Progenitor cell of endocrine pancreas (in vitro differentiated cells): Measurements from ENCODE around the gene CDC27. TPM values are rescaled to one million over a fixed set of nuclear protein-coding genes. Genes with fewer than 3 reads are reported as not detected.

ENCODE experiments used
- DNase-seq: peaks from one replicate; pipeline ENCODE4 v3.0.0; 2021; ENCODE audit warnings: low spot score; ENCODE audit not compliant: unreplicated experiment
- H3K27ac Mint-ChIP-seq: 2 replicates; pipeline ENCODE4 v1.8.0; 2021; ENCODE audit warnings: mild to moderate bottlenecking, moderate library complexity, mixed read lengths
- H3K27me3 Mint-ChIP-seq: 2 replicates; pipeline ENCODE4 v1.8.0; 2021; ENCODE audit warnings: mixed read lengths
- H3K36me3 Mint-ChIP-seq: 2 replicates; pipeline ENCODE4 v1.8.0; 2022; ENCODE audit warnings: mixed read lengths; ENCODE audit not compliant: insufficient read depth
- H3K4me1 Mint-ChIP-seq: 2 replicates; pipeline ENCODE4 v1.8.0; 2021; ENCODE audit warnings: low read depth, mixed read lengths
- H3K4me3 Mint-ChIP-seq: 2 replicates; pipeline ENCODE4 v1.8.0; 2021; ENCODE audit warnings: low read depth, mild to moderate bottlenecking, moderate library complexity, mixed read lengths
- H3K9me3 Mint-ChIP-seq: 2 replicates; pipeline ENCODE4 v1.8.0; 2021; ENCODE audit warnings: low read depth, mixed read lengths
- CTCF ChIP-seq: fragments of 200-600 bp; sonication (generic); IDR thresholded peaks from one replicate; pipeline ENCODE4 v1.5.0; 2021; ENCODE audit warnings: antibody characterized with exemption, mild to moderate bottlenecking; ENCODE audit not compliant: unreplicated experiment
- total RNA-seq: library from RNA; stranded (reverse); gene quantifications from 2 replicates; pipeline ENCODE4 v1.2.1, GENCODE V29; 2021

The CDC27 gene
- total RNA-seq, 1 donor from 2014 or later, result 87.4 TPM

- no peak for DNase-seq
- no peaks in the 10 kb centered on the region for H3K9me3 Mint-ChIP-seq
- TF ChIP-seq CTCF, result no peak
- H3K27ac Mint-ChIP-seq, result no peak overlapping the region
- no peak overlapping the region for H3K4me3 Mint-ChIP-seq
- H3K36me3 Mint-ChIP-seq, result no peaks in the 10 kb centered on the region
- peaks cover 22% of the 10 kb centered on the region for H3K27me3 Mint-ChIP-seq
- peaks cover 6% of the 10 kb centered on the region for H3K4me1 Mint-ChIP-seq
These were observed 43.4 kb upstream of the CDC27 start for GRCh38 chr17:47232465-47232864.

DNA sequence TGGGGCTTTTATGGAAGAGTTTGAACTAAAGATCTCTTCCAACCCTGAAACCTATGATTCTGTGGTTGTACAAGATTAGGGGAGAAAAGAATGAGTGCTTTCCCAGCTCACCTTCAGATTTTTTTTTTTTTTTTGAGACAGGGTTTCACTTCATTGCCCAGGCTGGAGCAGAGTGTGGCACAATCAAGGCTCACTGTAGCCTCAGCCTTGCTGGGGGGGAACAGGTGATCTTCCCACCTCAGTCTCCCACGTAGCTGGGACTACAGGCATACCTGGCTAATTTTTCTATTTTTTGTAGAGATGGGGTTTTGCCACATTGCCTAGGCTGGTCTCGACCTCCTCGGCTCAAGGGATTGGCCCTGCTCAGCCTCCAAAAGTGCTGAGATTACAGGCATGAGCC, 42.8 kb upstream of the CDC27 start:
- Mint-ChIP-seq H3K4me1 (peaks cover 6% of the 10 kb centered on the region), H3K27ac (no peak overlapping the region), H3K9me3 (no peaks in the 10 kb centered on the region), H3K4me3 (no peak overlapping the region), H3K27me3 (peaks cover 22% of the 10 kb centered on the region), H3K36me3 (no peaks in the 10 kb centered on the region)
- DNase-seq, result no peak
- no peak for TF ChIP-seq CTCF

GRCh38 chr17:47231334-47231733, 42.2 kb upstream of the CDC27 start:
- Mint-ChIP-seq H3K9me3 (no peaks in the 10 kb centered on the region), H3K4me3 (no peak overlapping the region), H3K27me3 (peaks cover 22% of the 10 kb centered on the region), H3K27ac (no peak overlapping the region), H3K36me3 (no peaks in the 10 kb centered on the region), H3K4me1 (peaks cover 6% of the 10 kb centered on the region)
- DNase-seq, result no peak
- TF ChIP-seq CTCF, result no peak

- no peaks in the 10 kb centered on the region for H3K36me3 Mint-ChIP-seq
- H3K27ac Mint-ChIP-seq, result no peak overlapping the region
- TF ChIP-seq CTCF, result no peak
- no peak overlapping the region for H3K4me3 Mint-ChIP-seq
- H3K27me3 Mint-ChIP-seq, result peaks cover 22% of the 10 kb centered on the region
- DNase-seq, result no peak
- H3K9me3 Mint-ChIP-seq, result no peaks in the 10 kb centered on the region
- peaks cover 6% of the 10 kb centered on the region for H3K4me1 Mint-ChIP-seq
These were observed 41.8 kb upstream of the CDC27 start for GRCh38 chr17:47230864-47231263.

- TF ChIP-seq CTCF, result peak; percentile 87
- H3K4me1 Mint-ChIP-seq, result peaks cover 6% of the 10 kb centered on the region
- no peaks in the 10 kb centered on the region for H3K36me3 Mint-ChIP-seq
- peak overlapping the region; percentile 43 for H3K27ac Mint-ChIP-seq
- DNase-seq, result peak; percentile 47
- peaks cover 22% of the 10 kb centered on the region for H3K27me3 Mint-ChIP-seq
- no peaks in the 10 kb centered on the region for H3K9me3 Mint-ChIP-seq
- H3K4me3 Mint-ChIP-seq, result peak overlapping the region; percentile 47
These were observed 40.7 kb upstream of the CDC27 start for GRCh38 chr17:47229535-47230443.
